GM19395 (cell line): ENCODE data around the gene PGAM1.
"Not testable (repeated sequence)": the region's sequence is repeated elsewhere in the genome, so short reads cannot be mapped to it uniquely, and the experiment has no call there.

Source experiments
- ATAC-seq: cut with Tn5 transposase; IDR thresholded peaks from one replicate; pipeline ENCODE4 v1.9.1; 2021; ENCODE audit warnings: mild to moderate bottlenecking, moderate library complexity; ENCODE audit not compliant: unreplicated experiment

Gene PGAM1

DNA sequence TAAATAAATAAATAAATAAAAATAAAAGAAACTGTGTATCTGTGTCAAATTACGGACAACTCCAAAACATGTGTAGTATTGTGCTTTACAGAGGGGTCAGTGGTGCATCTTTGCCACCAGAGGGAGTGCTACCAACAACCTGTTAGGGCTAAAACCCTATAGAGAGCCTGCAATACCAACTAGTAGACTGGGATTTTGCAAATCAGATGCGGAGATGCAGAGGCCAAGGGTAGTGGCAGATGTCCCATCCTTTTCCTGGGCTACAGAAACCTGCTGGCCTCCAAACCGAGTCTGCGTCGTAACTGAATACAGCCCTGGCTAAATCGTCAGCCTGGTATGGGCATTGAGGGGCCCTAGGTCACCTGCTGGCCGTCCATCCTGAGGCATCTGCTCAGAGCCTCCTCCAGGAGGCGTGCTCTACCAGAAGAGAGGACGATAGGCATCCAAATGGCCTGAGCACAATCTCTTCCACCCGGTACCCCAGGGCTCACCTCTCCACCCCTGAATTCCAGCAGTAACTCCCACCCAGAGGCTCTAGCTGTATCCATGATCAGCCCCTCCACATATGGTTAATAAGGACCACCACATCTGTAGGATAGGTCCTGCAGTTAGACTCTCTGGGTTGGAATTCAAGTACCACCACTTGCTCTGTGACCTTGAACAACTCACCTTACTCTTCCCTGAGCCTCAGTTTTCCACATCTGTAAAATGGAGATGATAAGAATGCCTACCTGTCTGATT lies 18.6 kb upstream of the PGAM1 start:
- peak; percentile 95 for ATAC-seq

DNA sequence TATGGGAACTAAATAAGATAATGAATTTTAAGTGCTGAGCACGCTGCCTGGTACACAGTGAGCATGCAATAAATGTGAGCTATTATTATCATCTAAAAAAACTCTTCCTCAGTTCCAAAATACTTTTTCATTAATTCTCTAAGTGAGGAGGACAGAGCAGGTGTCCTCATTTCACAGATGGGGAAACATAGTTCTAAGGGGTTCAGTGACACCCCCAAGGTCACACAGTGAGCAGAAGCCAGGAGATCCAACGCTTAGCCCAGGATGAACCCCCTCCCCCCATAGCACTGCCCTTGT lies 18.1 kb upstream of the PGAM1 start:
- ATAC-seq, result no peak

DNA sequence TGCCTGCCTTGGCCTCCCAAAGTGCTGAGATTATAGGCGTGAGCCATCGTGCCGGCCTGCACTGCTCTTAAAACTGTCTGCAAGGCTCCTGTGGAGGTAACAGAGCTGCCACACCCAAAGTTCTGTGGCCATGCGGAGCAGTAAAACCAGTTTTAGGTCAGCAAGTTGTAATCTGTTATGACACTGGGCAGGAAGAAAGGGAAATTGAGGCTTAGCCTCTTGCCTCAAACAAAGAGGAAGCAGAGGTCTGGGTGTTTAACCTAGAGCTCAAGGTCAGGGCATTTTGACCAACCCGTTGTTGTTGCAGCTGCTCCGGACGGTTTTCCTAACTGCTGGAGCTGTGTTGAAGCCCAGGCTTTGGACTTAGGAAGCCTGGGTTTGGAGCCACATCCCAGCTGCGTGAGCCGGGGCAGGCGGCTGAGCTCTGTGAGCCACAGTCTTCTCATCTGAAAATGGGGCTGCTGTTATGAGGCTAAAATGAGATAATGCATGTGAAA lies 17.4 kb upstream of the PGAM1 start:
- no peak for ATAC-seq

DNA sequence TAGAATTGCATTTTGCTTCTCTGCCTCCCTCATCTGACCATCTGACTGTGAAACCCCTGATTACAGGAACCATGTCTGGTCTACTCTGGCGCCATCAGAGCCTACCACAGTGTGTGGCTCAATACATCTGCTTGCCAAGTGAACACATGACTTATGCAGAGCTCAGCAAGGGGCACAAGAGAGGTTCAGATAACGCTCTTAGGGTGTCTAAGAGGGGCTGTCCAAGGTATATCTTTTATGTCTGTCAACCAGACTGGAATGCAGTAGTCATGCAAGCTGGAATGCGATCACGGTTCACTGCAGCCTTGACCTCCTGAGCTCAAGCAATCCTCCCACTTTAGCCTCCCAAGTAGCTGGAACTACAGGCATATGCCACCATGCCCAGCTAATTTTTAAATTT lies 14.6 kb upstream of the PGAM1 start:
- no peak for ATAC-seq

DNA sequence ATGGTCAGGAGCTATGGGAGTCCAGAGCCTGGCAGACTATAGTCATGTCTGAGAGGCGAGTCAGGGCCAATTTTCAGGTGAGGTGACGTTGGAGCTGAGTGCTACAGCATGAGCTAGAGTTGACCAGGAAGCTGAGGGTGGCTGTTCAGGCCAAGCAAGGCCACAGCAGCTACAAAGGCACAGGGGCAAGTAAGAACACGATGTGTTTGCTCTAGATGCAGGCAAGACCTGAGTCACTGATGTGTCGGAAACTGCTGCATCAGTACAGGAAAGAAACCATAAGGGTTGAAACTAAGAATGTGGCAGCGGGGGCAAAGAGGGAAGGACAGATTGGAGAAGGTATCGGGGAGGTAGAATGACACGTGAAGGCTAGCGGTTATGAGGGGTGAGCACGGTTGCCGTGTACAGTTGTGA lies 13.1 kb upstream of the PGAM1 start:
- ATAC-seq, result no peak

DNA sequence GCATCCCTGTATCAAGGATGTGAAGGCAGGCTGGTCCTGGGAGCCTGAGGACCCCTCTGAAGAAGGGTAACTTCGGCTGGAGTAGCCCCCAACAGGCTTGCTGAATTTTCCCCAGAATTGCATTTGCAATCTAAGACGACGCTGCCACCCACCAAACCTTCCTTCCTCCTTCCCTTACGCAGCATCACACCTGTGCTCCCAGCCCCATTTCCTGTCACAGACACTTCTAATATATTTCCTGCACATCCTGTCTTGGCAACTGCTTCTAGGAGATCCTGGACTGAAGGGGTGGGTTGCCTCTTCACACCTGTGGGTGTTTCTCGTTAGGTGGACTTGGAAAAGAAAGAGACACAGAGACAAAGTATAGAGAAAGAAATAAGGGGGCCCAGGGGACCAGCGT lies 9.4 kb upstream of the PGAM1 start:
- ATAC-seq, result no peak

DNA sequence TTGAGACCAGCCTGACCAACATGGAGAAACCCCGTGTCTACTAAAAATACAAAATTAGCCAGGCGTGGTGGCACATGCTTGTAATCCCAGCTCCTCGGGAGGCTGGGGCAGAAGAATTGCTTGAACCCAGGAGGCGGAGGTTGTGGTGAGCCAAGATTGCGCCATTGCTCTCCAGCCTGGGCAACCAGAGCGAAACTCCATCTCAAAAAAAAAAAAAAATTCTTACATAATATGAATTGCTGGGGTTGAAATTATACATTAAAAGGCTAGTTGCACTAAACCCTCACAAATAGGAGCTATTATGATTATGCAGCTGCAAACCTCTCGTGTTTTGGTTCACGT lies 2.3 kb upstream of the PGAM1 start:
- ATAC-seq, result not testable (repeated sequence)

DNA sequence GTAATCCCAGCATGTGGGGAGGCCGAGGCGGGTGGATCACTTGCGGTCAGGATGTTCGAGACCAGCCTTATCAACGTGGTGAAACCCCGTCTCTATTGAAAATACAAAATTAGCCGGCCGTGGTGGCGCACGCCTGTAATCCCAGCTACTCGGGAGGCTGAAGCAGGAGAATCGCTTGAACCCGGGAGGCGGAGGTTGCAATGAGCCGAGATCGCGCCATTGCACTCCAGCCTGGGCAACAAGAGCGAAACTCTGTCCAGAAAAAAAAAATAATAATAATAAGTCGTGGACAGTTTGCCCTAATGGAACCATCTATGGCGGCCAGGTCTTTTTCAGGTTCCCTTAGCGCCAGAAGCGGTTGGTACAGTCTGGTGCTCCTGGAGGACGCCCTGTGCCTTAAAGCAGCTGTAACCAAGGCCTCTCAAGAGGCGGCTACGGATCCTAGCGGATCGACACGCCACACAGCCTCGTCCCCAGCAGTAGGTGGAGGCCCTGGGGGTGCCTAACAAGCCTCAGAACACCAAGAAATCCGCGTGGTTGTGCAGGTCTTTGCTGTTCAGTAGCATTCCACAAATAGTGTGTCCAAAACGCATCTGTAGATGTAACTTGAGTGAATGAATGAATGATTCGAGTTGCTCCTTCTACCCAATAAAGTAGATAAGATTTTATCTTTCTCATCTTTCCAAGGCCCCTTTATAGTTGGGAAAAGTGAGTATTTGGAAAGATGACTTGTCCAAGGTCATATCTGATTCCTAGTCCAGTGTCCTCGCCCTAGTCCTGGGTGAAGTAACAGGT lies 982 bp downstream of the PGAM1 start:
- no peak for ATAC-seq

DNA sequence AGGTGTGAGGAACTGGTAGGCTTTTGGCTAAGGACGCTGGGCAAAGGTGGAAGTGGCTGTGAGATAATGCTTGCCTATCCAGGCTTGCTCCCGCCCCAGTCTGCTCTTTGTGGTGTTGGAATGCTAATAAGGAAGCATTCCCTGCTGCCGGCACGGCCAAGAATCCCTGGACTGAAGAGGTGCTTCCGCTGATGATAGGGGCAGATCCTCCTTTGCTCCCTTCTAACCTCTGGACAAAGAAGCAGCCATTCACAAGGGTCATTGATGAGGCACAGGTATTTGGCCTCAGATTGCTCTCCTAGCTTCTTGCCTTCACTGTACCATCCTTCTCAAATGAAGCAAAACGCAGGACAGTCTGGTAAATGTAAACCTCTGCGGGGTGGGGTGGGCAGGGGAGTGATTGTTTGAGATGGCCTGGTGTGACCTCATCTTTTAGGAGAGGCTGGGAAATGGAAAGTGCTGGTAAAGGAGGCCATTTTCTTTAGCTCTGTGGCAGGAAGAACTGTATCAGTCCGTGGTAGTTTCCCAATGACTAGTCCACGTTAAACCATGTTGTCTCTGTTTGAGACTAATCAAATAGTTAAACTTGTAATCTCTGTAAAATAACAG lies 1.7 kb downstream of the PGAM1 start:
- ATAC-seq, result no peak

DNA sequence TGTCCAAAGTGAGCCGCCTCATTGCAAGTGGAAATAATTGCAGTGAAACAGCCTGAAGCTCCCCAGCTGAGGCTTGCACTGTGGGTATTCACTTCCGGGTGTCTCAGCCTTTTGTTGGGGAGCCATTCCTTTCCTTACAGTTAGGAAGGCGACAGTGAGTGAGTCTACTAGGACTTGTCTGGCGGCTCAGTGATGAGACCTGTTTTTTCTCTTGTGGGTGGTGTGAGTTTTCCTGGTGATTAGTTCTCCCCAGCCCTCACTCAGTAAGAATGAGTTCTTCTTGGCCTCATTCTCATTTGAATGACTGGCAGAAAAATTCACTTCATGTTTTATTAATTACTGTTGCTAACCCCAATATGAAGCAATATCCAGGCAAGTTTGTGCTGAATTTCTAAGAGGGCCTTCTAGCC lies 2.6 kb downstream of the PGAM1 start:
- no peak for ATAC-seq

DNA sequence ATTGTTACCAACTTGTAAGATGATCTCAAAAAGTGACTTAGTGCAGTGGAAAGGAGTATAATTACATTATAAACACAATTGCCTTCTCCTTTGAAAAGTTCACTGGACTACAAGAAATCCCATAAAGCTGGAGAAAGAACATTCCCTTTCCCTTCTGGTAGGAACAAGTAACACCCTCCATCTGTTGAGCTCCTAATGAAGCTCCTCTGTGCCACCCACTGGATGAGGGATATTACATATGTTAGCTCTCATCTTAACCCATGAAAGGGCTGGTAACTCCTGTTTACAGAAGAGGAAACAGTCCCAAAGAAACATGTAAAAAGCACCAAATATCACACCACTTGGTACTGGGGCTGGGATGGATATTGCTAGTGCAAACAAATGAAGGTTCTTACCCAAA lies 8.1 kb downstream of the PGAM1 start:
- ATAC-seq, result no peak

DNA sequence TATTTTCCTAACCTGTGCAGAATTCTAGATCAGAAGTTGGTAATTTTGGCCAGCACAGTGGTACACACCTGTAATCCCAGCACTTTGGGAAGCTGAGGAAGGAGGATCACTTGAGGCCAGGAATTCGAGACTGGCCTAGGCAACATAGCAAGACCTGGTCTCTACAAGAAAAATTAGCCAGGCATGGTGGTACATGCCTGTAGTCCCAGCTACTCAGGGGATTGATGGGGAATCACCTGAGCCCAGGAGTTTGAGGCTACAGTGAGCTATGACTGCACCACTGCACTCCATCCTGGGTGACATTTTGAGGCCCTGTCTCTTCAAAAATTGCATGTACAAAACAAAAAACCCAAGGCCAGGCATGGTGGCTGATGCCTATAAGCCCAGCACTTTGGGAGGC lies 8.6 kb downstream of the PGAM1 start:
- no peak for ATAC-seq

DNA sequence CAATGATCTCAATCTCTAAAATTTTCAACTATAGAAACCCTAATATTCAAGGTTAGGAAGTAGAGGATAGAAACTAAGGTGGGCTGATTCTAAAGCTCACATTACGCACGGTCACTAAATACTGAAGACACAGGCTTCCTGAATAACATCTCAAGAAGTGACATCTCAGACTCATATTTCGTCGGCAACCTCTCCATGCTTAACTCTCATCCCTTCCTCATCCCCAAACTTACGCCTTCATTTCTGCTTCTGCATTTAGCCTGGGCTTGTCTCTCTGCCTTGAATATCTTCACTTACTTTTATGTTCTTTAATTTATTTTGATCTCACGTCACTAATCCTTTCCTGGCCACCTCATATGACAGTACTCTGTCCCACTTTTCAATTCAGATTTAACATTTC lies 9.2 kb downstream of the PGAM1 start:
- no peak for ATAC-seq

DNA sequence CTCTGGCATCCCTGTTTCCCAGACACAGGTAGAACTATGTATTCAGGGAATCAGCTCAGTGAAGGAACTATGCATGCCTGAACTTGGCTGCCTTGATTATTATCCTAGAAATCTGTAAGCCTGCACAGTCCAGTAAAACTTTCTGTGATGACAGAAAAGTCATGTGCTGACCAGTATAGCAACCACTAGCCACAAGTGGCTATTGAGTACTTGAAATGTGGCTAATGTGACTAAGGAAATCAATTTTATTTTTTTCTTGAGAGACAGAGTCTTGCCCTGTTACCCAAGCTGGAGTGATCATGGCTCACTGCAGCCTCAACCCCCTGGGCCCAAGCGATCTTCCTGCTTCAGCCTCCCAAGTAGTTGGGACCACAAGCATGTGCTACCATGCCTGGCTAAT lies 16.3 kb downstream of the PGAM1 start:
- ATAC-seq, result no peak

DNA sequence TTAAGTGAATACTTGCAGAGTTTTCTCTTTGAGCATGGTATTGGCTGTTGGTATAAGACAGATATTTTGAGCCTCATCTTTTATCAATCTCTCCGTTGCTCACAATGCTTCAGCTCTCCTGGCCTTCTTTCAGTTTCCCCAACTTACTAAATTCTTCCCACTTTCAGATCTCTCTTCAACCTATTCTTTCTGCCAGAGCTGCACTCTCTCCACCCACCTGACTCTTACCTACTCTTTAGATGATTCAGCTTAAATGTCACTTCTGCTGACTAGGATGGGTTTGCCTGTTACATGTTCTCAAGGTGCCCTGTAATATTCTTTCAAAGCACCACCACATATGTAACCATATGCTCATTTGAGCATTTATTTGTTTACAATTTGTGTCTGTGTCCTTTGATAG lies 18.2 kb downstream of the PGAM1 start:
- ATAC-seq, result no peak

DNA sequence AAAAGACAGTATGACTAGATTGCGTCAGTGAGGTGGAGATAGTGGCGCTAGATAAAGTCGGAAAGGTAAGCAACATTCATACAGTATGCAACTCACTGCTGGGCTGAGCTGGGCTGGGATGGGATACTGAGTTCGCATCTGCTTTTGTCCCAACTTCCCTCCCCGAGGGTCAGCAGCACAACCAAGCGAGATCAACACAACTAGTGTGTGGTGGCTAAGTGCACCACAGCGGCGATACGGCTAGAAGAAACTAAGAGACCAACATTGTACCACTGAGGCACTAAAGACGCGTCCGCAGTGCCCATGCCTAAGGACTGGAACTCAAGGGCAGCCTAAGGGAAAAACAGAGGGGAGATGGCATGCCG lies 19.3 kb downstream of the PGAM1 start:
- ATAC-seq, result peak; percentile 15

DNA sequence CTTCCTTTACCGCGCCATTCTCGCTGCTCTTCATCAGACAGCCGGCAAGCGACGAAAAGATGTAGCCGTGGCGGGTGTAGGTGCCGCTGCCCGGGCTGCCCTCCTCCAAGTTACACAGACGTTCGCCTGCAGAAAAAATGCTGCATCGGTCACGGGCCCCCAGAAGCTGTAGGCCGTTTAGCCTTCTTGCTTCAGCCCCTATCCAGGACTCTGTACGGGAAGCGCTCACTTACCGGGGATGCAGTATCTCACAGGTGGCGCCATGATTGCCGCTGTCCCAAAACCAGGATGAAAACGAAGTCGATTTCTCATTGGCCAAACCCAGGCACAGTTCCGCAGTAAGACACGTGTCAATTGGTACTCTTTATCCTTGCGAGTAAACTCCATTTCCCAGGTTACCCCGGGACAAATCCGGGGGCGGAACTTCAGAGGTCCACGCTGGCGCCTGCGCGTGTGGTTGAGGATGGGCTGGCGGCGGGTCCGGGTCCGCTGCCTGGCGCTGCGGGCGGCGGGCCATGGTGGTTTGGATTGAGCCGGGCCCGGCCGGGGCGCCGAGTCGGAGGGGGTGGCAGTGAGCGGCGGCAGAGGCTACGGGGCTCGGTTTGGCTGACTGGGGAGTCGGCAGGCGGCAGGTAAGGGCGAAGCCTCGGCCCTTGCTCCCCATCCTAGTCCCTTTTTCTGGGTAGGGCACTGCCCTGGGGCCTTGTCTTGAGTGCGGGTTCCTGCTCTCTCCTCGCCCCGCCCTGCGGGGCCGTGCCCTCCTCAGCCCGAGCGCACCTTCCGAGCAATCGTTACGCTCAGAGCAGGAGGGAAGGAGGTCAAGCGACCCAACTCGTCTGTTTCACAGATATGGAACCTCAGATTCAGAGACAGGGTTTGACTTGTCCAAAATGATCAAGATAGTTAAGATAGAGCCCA lies 20.0 kb downstream of the PGAM1 start, which contains the start of the genes EXOSC1 and ZDHHC16:
TSS of gene EXOSC1 (minus strand) at position 285 of the 918 bp plus-strand sequence. CDS start at position 264, 21 bp downstream.
TSS of gene ZDHHC16 (plus strand) at position 454 of the 918 bp plus-strand sequence. CDS start 5,501 bp downstream, outside the sequence.
- peak; percentile 94 for ATAC-seq

DNA sequence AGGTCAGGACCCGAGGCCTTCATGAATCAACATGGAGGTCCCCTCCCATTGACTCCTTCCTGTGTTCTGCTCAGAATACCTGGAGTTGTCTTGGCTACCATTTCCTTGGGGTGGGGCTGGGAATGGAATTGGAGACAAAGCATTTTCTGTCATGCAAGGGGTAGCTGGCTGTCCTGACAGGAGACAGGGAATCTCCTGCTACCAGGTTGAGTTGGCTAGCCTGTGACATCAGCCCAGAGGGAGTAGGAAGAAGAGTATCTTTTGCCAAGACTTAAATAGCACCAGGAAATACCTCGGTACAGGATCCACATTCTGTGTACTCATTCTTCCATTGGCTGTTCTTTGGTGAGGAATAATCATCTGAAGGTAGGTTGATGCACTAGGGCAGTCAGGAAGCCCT lies 24.8 kb downstream of the PGAM1 start:
- ATAC-seq, result no peak

DNA sequence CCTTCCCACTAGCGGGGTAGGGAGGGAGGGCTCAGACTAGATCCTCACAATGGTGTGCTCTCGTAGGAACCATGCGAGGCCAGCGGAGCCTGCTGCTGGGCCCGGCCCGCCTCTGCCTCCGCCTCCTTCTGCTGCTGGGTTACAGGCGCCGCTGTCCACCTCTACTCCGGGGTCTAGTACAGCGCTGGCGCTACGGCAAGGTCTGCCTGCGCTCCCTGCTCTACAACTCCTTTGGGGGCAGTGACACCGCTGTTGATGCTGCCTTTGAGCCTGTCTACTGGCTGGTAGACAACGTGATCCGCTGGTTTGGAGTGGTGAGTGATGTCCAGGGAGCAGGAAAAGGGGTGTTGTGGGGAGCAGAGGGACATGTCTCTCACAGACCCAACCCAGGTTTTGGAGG lies 25.6 kb downstream of the PGAM1 start:
- no peak for ATAC-seq

DNA sequence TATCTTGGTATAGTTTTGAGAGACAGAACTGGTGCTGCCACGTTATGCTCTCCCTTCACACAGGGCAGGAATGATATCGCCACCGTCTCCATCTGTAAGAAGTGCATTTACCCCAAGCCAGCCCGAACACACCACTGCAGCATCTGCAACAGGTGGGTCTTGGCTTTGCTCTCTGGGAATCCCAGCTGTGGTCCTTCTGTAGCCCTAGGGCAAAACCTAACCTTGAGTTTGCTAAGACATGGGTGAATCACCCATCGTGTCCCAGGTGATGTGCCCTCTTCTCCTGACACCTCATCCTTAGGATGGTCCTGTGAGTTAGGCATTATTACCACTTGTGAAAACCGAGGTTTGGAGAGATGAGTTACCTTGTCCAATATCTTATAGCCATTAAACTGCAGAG lies 26.4 kb downstream of the PGAM1 start:
- ATAC-seq, result no peak
